ENCODE data around the gene ANXA6. TPM values are rescaled to one million over a fixed set of nuclear protein-coding genes. Genes with fewer than 3 reads are reported as not detected.

Gene ANXA6
- total and polyA plus RNA-seq, 2 donors (not counting 1 experiment from before 2014, with no cell fraction given) = 136 to 300 TPM

GRCh38 chr5:151081431-151082281 lies 75.9 kb downstream of the ANXA6 start:
- intact Hi-C loops (cut with micrococcal nuclease) = loop anchor here (1.0 to 10.0 kb wide), 6 partner anchors 13 to 667 kb away; partner anchors contain the start of genes CCDC69, CD74 and GM2A
- Histone ChIP-seq H2AFZ (ENCODE audit: insufficient read depth, low read depth, low read length, poor library complexity, severe bottlenecking) (peak overlapping the region; percentile 73), H3K9ac (ENCODE audit: low read length) (peak overlapping the region; percentile 94), H3K36me3 (replicated peaks in 1 of 2; ENCODE audit: control extremely low read depth in 1 of 2, control insufficient read depth in 1 of 2, extremely low read depth in 1 of 2, insufficient read depth in 2 of 2, low read length in 1 of 2) (peaks cover 4 to 15% of the 10 kb centered on the region in 2 experiments), H3K4me3 (ENCODE audit: control extremely low read depth in 1 of 5, extremely low read depth in 1 of 5, insufficient read depth in 1 of 5, low read depth in 2 of 5, low read length in 4 of 5) (peak overlapping the region; percentile 71 to 96 (median 85)), H3K4me2 (replicated peaks; ENCODE audit: low read depth, low read length, poor library complexity, severe bottlenecking) (peak overlapping the region; percentile 87), H3K4me1 (ENCODE audit: control insufficient read depth in 2 of 2, insufficient read depth in 2 of 2, low read length in 2 of 2) (peaks cover 83 to 84% of the 10 kb centered on the region in 2 donors), H4K20me1 (ENCODE audit: control insufficient read depth, insufficient read depth, low read length, poor library complexity, severe bottlenecking) (peaks cover 40% of the 10 kb centered on the region), H3K27ac (ENCODE audit: low read length in 2 of 2) (peak overlapping the region; percentile 96 to 100), H3K9me3 (ENCODE audit: control extremely low read depth in 1 of 3, control insufficient read depth in 2 of 3, insufficient read depth in 1 of 3, low read length in 2 of 3) (no peaks in the 10 kb centered on the region), H3K79me2 (ENCODE audit: control insufficient read depth, insufficient read depth, low read length) (peaks cover 98% of the 10 kb centered on the region), H3K27me3 (replicated peaks in 1 of 4; ENCODE audit: control extremely low read depth in 1 of 4, control insufficient read depth in 3 of 4, insufficient read depth in 4 of 4, low read length in 3 of 4) (no peaks in the 10 kb centered on the region)
- H3K27me3 Mint-ChIP-seq = no peaks in the 10 kb centered on the region
- peak; percentile 30 for DNase-seq
- H3K4me1 Mint-ChIP-seq = peaks cover 81% of the 10 kb centered on the region
- ChIA-PET POLR2A (interaction anchor here (1.0 to 2.3 kb wide), 6 partner anchors 10 to 171 kb away, joined by 3 to 6 read pairs (median 4); partner anchors contain the start of gene GM2A), CTCF (interaction anchor here (0.8 to 8.0 kb wide), 10 partner anchors 7 to 176 kb away, joined by 3 to 85 read pairs (median 10); no protein-coding TSS in a partner anchor)
- H3K4me3 Mint-ChIP-seq = peak overlapping the region; percentile 87
- 2% methylated on average over 3 of the region's 15 CpGs for WGBS (ENCODE audit: insufficient coverage)
- no peak for ATAC-seq (ENCODE audit: low read depth)
- TF ChIP-seq CTCF (IDR thresholded peaks at IDR 0.05) (no peak), EZH2 (IDR thresholded peaks at IDR 0.05; ENCODE audit: borderline replicate concordance, insufficient read depth, low read depth, low read length, poor library complexity, severe bottlenecking) (no peak)
- no peaks in the 10 kb centered on the region for H3K9me3 Mint-ChIP-seq (ENCODE audit: insufficient read depth)
- H3K27ac Mint-ChIP-seq = peak overlapping the region; percentile 88

Data from B cell (primary cell).